IPS DF 6.9 (cell line): Measurements from ENCODE around the gene SEC14L1.

ENCODE experiments used
- DNase-seq: peaks from one replicate; pipeline ENCODE4 v3.0.0-alpha.2; 2013; ENCODE audit warnings: low read depth, low spot score
- H3K27ac ChIP-seq: one replicate; pipeline ENCODE4 v1.5.1; 2013; ENCODE audit warnings: low read length, control low read depth
- H3K27me3 ChIP-seq: 2 replicates; pipeline ENCODE4 v1.6.1; 2013; ENCODE audit warnings: mild to moderate bottlenecking, low read length; ENCODE audit not compliant: control insufficient read depth, insufficient read depth
- H3K36me3 ChIP-seq: 2 replicates; pipeline ENCODE4 v1.6.1; 2013; ENCODE audit warnings: low read length; ENCODE audit not compliant: control insufficient read depth, insufficient read depth
- H3K4me1 ChIP-seq: 2 replicates; pipeline ENCODE4 v1.6.1; 2013; ENCODE audit warnings: low read length; ENCODE audit not compliant: control insufficient read depth, insufficient read depth
- H3K4me3 ChIP-seq: 2 replicates; pipeline ENCODE4 v1.5.1; 2013; ENCODE audit warnings: mild to moderate bottlenecking, low read length
- H3K9me3 ChIP-seq: 2 replicates; pipeline ENCODE4 v1.6.1; 2013; ENCODE audit warnings: low read length, inconsistent platforms; ENCODE audit not compliant: control insufficient read depth, insufficient read depth
- WGBS: extraction: QIAGEN DNeasy Blood & Tissue Kit; methylation state at CpG from one replicate; pipeline ENCODE4 v1.1.7; 2013; ENCODE audit warnings: mixed read lengths, missing lambda C conversion rate; ENCODE audit not compliant: insufficient read length, insufficient coverage; 5-methylcytosine and 5-hydroxymethylcytosine counted together

SEC14L1 gene

GRCh38 chr17:77117415-77117814 is 23.4 kb upstream of the SEC14L1 start:
- H3K4me3 ChIP-seq = no peak overlapping the region
- H3K27me3 ChIP-seq = no peaks in the 10 kb centered on the region
- H3K36me3 ChIP-seq = no peaks in the 10 kb centered on the region
- no peaks in the 10 kb centered on the region for H3K9me3 ChIP-seq
- DNase-seq = no peak
- no peaks in the 10 kb centered on the region for H3K4me1 ChIP-seq
- WGBS = no CpG with 5 or more reads among the region's 4 CpGs
- H3K27ac ChIP-seq = no peak overlapping the region

- H3K4me3 ChIP-seq = no peak overlapping the region
- WGBS = no CpG with 5 or more reads among the region's 18 CpGs
- H3K36me3 ChIP-seq = no peaks in the 10 kb centered on the region
- no peak overlapping the region for H3K27ac ChIP-seq
- H3K27me3 ChIP-seq = no peaks in the 10 kb centered on the region
- DNase-seq = no peak
- H3K4me1 ChIP-seq = no peaks in the 10 kb centered on the region
- no peaks in the 10 kb centered on the region for H3K9me3 ChIP-seq
Measured at GRCh38 chr17:77118251-77118928, 22.4 kb upstream of the SEC14L1 start.

DNA sequence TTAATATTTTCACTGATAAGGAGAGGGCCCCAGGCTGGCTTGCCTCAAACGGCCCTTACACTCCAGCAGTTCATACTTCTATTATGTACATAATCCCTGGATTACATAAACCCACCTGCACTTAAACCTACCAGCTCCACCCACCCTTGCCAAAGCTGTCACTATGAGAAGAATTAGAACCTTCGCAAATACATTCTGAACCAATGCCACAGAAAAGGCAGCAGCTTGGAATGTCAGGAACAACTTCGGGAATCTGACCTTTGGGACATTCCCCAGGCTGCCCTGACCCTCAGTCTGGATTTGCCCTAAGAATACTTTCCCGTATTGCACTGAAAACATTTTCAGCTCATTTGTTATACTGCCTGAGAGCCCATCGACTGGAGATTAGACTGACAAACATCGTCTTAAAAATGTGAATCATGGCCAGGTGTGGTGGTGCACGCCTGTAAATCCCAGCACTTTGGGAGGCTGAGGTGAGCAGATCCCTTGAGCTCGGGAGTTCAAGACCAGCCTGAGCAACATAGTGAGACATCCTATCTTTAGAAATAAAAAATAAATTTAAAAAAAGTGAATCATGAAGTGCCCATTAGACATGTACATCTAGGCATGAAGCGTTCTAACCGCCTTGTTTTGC is 21.0 kb upstream of the SEC14L1 start:
- Histone ChIP-seq H3K4me1 (no peaks in the 10 kb centered on the region), H3K4me3 (no peak overlapping the region), H3K27me3 (no peaks in the 10 kb centered on the region), H3K9me3 (no peaks in the 10 kb centered on the region), H3K36me3 (no peaks in the 10 kb centered on the region), H3K27ac (no peak overlapping the region)
- no CpG with 5 or more reads among the region's 10 CpGs for WGBS
- DNase-seq = no peak

DNA sequence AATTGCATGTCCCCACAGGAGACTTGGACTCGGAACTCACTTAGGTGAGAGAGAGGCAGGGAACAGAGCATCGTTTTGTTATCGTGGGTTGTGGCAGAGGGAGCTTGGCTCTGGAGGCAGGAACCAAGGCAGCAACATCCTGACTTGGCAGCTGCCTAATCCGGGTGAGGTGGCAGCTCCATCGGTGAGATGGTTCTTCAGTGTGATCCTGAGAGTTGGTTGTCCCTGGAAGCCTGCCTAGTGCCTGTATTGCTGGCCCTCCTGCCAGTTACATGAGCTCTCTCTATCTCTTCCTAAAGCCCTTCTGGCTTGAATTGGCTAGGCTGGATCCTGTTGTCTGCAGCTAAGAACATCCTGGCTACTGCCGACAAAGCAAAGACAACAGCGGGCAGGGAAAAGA is 19.9 kb upstream of the SEC14L1 start:
- no peaks in the 10 kb centered on the region for H3K4me1 ChIP-seq

GRCh38 chr17:77124192-77124889 is 16.4 kb upstream of the SEC14L1 start:
- H3K9me3 ChIP-seq = no peaks in the 10 kb centered on the region
- no peak overlapping the region for H3K27ac ChIP-seq
- H3K36me3 ChIP-seq = no peaks in the 10 kb centered on the region
- no peak for DNase-seq
- WGBS = no CpG with 5 or more reads among the region's 15 CpGs
- no peak overlapping the region for H3K4me3 ChIP-seq
- H3K27me3 ChIP-seq = no peaks in the 10 kb centered on the region
- H3K4me1 ChIP-seq = no peaks in the 10 kb centered on the region

More for the DNA sequence above, 19.9 kb upstream of the SEC14L1 start:
- Histone ChIP-seq H3K4me3 (no peak overlapping the region), H3K9me3 (no peaks in the 10 kb centered on the region), H3K27me3 (no peaks in the 10 kb centered on the region), H3K27ac (no peak overlapping the region), H3K36me3 (no peaks in the 10 kb centered on the region)
- no peak for DNase-seq
- WGBS = no CpG with 5 or more reads among the region's 7 CpGs

DNA sequence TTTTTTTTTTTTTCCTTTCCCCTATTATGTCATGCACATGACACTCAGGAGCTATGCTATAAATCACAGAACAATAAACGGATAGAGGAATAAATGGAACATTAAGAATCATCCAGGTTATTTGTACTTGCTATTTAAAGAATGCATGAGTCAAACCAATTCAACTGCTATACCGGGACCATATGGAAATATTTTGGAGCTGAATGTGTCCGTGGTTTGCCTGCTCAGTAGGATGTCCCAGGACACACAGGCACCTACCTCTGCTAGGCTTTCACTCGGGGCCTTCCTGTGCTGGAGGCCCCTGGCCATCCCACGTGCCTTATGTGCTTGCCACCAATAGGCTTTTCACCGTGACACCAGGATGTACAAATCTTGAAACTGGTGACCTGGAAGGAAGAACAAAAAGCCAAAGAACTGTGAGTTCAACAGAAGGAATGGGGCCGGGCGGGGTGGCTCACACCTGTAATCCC is 15.3 kb upstream of the SEC14L1 start:
- DNase-seq = no peak
- Histone ChIP-seq H3K4me3 (no peak overlapping the region), H3K36me3 (no peaks in the 10 kb centered on the region), H3K4me1 (no peaks in the 10 kb centered on the region), H3K27me3 (no peaks in the 10 kb centered on the region), H3K9me3 (no peaks in the 10 kb centered on the region), H3K27ac (no peak overlapping the region)
- WGBS = no CpG with 5 or more reads among the region's 8 CpGs

- Histone ChIP-seq H3K36me3 (no peaks in the 10 kb centered on the region), H3K27me3 (no peaks in the 10 kb centered on the region), H3K4me3 (no peak overlapping the region), H3K27ac (no peak overlapping the region), H3K4me1 (no peaks in the 10 kb centered on the region), H3K9me3 (no peaks in the 10 kb centered on the region)
- no CpG with 5 or more reads among the region's 7 CpGs for WGBS
- DNase-seq = no peak
Measured at GRCh38 chr17:77126519-77126918, 14.2 kb upstream of the SEC14L1 start.

- Histone ChIP-seq H3K4me1 (no peaks in the 10 kb centered on the region), H3K9me3 (no peaks in the 10 kb centered on the region), H3K36me3 (no peaks in the 10 kb centered on the region), H3K4me3 (no peak overlapping the region), H3K27ac (no peak overlapping the region), H3K27me3 (no peaks in the 10 kb centered on the region)
- DNase-seq = no peak
- no CpG with 5 or more reads among the region's 18 CpGs for WGBS
Measured at GRCh38 chr17:77127735-77128361, 12.9 kb upstream of the SEC14L1 start.

- no peak overlapping the region for H3K27ac ChIP-seq
- H3K4me3 ChIP-seq = no peak overlapping the region
- no peaks in the 10 kb centered on the region for H3K4me1 ChIP-seq
- no peaks in the 10 kb centered on the region for H3K27me3 ChIP-seq
- no CpG with 5 or more reads among the region's 10 CpGs for WGBS
- H3K36me3 ChIP-seq = no peaks in the 10 kb centered on the region
- H3K9me3 ChIP-seq = no peaks in the 10 kb centered on the region
- no peak for DNase-seq
Measured at GRCh38 chr17:77128896-77129567, 11.7 kb upstream of the SEC14L1 start.
